GM10248 (cell line): Measurements from ENCODE around the gene KLHDC7A.

Experiments
- CTCF ChIA-PET: fragments of 300-600 bp; sonication (Branson Sonifier 250); formaldehyde crosslinking; extraction: SDS; loops from one replicate; lab custom pipeline; 2021; ENCODE audit warnings: antibody characterized with exemption; lab: Yijun Ruan, JAX
- POLR2A ChIA-PET: fragments of 350-650 bp; sonication (Branson Sonifier 250); formaldehyde crosslinking; extraction: SDS; loops from one replicate; lab custom pipeline; 2020; ENCODE audit warnings: antibody characterized with exemption; lab: Yijun Ruan, JAX
- DNase-seq: peaks from one replicate; pipeline ENCODE4 v3.0.0; 2012; ENCODE audit errors: extremely low spot score
- CTCF ChIP-seq: IDR thresholded peaks from 2 replicates; pipeline ENCODE4 v1.5.1; 2012; ENCODE audit warnings: mild to moderate bottlenecking, low read depth; ENCODE audit errors: extremely low read depth, missing control alignments, control extremely low read depth

Gene KLHDC7A

GRCh38 chr1:18533259-18533658 is 52.5 kb downstream of the KLHDC7A start:
- POLR2A ChIA-PET = no interaction called here

DNA sequence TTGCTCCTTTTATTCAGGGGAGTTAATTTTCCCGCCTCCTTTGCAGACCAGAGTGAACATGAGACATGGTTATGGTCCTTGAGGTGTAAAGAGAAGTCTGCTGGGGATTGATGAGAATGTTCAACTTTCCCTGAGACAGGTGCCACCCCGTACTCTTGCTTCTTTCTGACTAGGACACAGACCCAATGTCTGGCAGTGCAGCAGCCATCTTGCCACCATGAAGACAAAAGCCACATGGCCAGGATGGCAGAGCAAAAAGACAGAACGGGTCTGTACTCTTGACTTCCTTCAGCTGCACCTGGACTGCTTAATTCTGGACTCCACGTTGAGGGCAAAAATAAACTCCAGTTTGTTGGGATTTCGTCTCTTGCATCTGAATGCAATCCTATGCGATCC is 54.1 kb downstream of the KLHDC7A start:
- CTCF ChIA-PET = no interaction called here
- POLR2A ChIA-PET = no interaction called here
- no peak for TF ChIP-seq CTCF
- DNase-seq = no peak

More at GRCh38 chr1:18533259-18533658, 52.5 kb downstream of the KLHDC7A start:
- CTCF ChIA-PET = interaction anchor here (0.7 to 1.2 kb wide), 2 partner anchors 42 to 48 kb away, joined by 3 to 5 read pairs; no protein-coding TSS in a partner anchor
- DNase-seq = no peak
- no peak for TF ChIP-seq CTCF
